WTC11 (cell line): ENCODE measurements around the gene PHLDA2. TPM values are rescaled to one million over a fixed set of nuclear protein-coding genes. Genes with fewer than 3 reads are reported as not detected.

Experiments
- ATAC-seq: fragments of 200-7000 bp; cut with Tn5 transposase; 2 replicates; pipeline ENCODE4 v1.10.0; 2021; ENCODE audit warnings: mild to moderate bottlenecking, moderate library complexity
- CTCF ChIA-PET: fragments of 300-600 bp; sonication (Branson Sonifier 250); formaldehyde crosslinking; loops from one replicate; lab custom pipeline; 2021; ENCODE audit warnings: antibody characterized with exemption; lab: Charles Lee
- POLR2A ChIA-PET: fragments of 350-600 bp; sonication (Branson Sonifier 250); formaldehyde crosslinking; loops from one replicate; lab custom pipeline; 2021; ENCODE audit warnings: antibody characterized with exemption; lab: Charles Lee
- DNase-seq: peaks from one replicate; pipeline ENCODE4 v3.0.0; 2021; ENCODE audit warnings: low spot score
- H3K27ac Mint-ChIP-seq: 2 replicates; pipeline ENCODE4 v1.8.0; 2021; ENCODE audit warnings: mixed read lengths
- H3K27me3 Mint-ChIP-seq: 2 replicates; pipeline ENCODE4 v1.8.0; 2021; ENCODE audit warnings: low read depth, mild to moderate bottlenecking, moderate library complexity, mixed read lengths
- H3K36me3 Mint-ChIP-seq: 2 replicates; pipeline ENCODE4 v1.8.0; 2021; ENCODE audit warnings: mixed read lengths
- H3K4me1 Mint-ChIP-seq: 2 replicates; pipeline ENCODE4 v1.8.0; 2022; ENCODE audit warnings: mixed read lengths
- H3K4me3 Mint-ChIP-seq: 2 replicates; pipeline ENCODE4 v1.8.0; 2021; ENCODE audit warnings: mild to moderate bottlenecking, moderate library complexity, mixed read lengths
- H3K9me3 Mint-ChIP-seq: 2 replicates; pipeline ENCODE4 v1.8.0; 2021; ENCODE audit warnings: mixed read lengths
- CREM ChIP-seq: sonication (generic); formaldehyde crosslinking; IDR thresholded peaks from 2 replicates; pipeline ENCODE4 v1.8.1; 2022; ENCODE audit warnings: mild to moderate bottlenecking, missing genetic modification reagents, moderate library complexity
- FOXJ3 ChIP-seq: sonication (generic); formaldehyde crosslinking; IDR thresholded peaks from 2 replicates; pipeline ENCODE4 v1.9.0; 2021; ENCODE audit warnings: missing genetic modification reagents, mild to moderate bottlenecking, borderline replicate concordance
- GABPB1 ChIP-seq: sonication (generic); formaldehyde crosslinking; IDR thresholded peaks from 2 replicates; pipeline ENCODE4 v1.8.1; 2023; ENCODE audit warnings: mild to moderate bottlenecking, missing genetic modification reagents
- HMGA2 ChIP-seq: fragments of 250-450 bp; sonication (Bioruptor Pico); IDR thresholded peaks from 2 replicates; pipeline ENCODE4 v1.4.0; 2021; ENCODE audit warnings: mild to moderate bottlenecking, moderate library complexity
- NFE2L1 ChIP-seq: sonication (generic); formaldehyde crosslinking; IDR thresholded peaks from 2 replicates; pipeline ENCODE4 v1.8.1; 2023; ENCODE audit warnings: missing genetic modification reagents
- PRDM15 ChIP-seq: sonication (generic); formaldehyde crosslinking; IDR thresholded peaks from 2 replicates; pipeline ENCODE4 v1.8.0; 2022; ENCODE audit warnings: missing genetic modification reagents
- ZNF396 ChIP-seq: fragments of 250-450 bp; sonication (Bioruptor Pico); IDR thresholded peaks from 2 replicates; pipeline ENCODE4 v1.8.0; 2021; ENCODE audit warnings: mild to moderate bottlenecking, moderate library complexity, borderline replicate concordance
- total RNA-seq: library from RNA; stranded (reverse); gene quantifications from 3 replicates; pipeline ENCODE4 v1.2.3, GENCODE V29; 2021
- TF ChIP-seq, protein P1 (sequence below): sonication (generic); formaldehyde crosslinking; IDR thresholded peaks from 2 replicates; pipeline ENCODE4 v1.8.1; 2022; ENCODE audit warnings: missing genetic modification reagents, borderline replicate concordance
- TF ChIP-seq, protein P2 (sequence below): sonication (generic); formaldehyde crosslinking; IDR thresholded peaks from 2 replicates; pipeline ENCODE4 v1.8.0; 2022; ENCODE audit warnings: mild to moderate bottlenecking, missing genetic modification reagents

The PHLDA2 gene
- total RNA-seq, 1 experiment from 2014 or later = 9.6 TPM

DNA sequence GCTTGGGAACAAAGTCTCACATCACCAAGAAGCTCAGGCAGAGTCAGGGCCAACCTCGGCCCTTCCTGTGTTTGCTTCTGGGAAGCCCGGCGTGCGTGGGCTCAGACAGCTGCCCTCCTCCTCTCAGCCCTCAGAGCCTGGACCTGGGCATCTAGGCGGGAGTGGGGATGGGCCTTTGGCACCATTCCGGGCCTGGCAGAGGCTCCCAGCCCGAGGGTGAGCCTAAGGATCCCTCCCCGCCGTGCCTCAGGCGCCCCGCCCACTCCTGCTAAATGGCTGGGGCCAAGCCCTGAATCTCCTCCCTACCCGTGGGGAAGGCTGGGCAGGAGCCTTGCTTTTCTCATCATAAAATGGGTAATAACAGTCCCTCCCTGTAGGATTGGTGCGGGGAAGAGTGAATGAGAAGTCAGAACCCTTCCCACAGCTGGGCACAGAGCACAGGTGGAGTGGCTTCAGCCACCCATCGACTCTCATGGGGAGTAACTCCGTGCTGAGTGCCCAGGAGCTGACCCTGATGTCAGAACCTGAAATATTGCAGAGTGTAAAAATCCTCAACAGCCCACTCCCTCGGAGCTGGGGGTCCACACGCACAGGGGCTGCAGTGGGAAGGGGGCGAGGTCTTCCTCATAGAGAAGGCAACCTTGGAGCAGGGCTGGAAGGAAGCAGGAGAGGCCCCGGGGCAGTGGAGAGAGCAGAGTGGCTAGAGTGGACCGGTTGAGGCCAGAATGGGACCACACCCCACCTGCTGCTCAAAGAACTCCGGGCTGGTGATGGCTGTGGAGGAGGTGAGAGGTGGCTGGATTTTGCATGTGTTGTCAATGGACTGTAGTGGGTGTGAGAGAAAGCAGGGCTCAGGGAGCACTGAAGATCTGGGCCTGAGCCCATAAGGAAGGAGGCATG is 24.8 kb downstream of the PHLDA2 start (continued):
- TF ChIP-seq ZNF396 (CRISPR knock-in tag) (no peak), FOXJ3 (CRISPR knock-in tag) (no peak), HMGA2 (CRISPR knock-in tag) (no peak), CREM (no peak)
- TF ChIP-seq, protein P1, sequence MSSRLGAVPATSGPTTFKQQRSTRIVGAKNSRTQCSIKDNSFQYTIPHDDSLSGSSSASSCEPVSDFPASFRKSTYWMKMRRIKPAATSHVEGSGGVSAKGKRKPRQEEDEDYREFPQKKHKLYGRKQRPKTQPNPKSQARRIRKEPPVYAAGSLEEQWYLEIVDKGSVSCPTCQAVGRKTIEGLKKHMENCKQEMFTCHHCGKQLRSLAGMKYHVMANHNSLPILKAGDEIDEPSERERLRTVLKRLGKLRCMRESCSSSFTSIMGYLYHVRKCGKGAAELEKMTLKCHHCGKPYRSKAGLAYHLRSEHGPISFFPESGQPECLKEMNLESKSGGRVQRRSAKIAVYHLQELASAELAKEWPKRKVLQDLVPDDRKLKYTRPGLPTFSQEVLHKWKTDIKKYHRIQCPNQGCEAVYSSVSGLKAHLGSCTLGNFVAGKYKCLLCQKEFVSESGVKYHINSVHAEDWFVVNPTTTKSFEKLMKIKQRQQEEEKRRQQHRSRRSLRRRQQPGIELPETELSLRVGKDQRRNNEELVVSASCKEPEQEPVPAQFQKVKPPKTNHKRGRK (CRISPR knock-in tag) = no peak

DNA sequence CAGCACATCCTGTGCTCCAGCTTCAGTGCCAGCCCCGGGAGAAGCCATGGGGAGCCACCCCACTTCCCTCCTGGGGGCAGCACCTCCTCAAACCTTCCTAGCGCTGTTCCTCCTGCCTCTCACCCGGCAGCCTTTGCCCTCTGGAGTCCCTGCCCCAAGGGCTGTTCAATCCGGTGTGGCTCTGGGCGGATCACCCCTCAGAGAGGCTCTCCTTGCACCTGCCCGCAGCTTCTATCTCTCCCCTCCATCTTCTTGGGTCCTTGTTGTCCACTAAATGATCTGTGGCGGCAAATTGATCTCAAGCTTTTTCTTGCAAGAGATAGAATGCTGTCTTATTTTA is 25.6 kb downstream of the PHLDA2 start:
- Mint-ChIP-seq H3K36me3 (peaks cover 26% of the 10 kb centered on the region), H3K27me3 (peaks cover 61% of the 10 kb centered on the region), H3K9me3 (peaks cover 22% of the 10 kb centered on the region), H3K4me3 (peak overlapping the region; percentile 66), H3K4me1 (peaks cover 30% of the 10 kb centered on the region), H3K27ac (no peak overlapping the region)
- ATAC-seq (no peak), DNase-seq (no peak)
- ChIA-PET POLR2A (interaction anchor here (1.0 kb wide), 1 partner anchor 26 kb away, joined by 3 read pairs; no protein-coding TSS in a partner anchor), CTCF (interaction anchor here (2.7 to 4.6 kb wide), 3 partner anchors 11 to 371 kb away, joined by 11 to 46 read pairs (median 19); partner anchors contain the start of gene PHLDA2)
- TF ChIP-seq, protein P2, sequence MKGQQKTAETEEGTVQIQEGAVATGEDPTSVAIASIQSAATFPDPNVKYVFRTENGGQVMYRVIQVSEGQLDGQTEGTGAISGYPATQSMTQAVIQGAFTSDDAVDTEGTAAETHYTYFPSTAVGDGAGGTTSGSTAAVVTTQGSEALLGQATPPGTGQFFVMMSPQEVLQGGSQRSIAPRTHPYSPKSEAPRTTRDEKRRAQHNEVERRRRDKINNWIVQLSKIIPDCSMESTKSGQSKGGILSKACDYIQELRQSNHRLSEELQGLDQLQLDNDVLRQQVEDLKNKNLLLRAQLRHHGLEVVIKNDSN (CRISPR knock-in tag) = no peak
- TF ChIP-seq PRDM15 (CRISPR knock-in tag) = no peak

GRCh38 chr11:2902784-2903671 is 26.2 kb downstream of the PHLDA2 start:
- CTCF ChIA-PET = interaction anchor here (1.0 to 4.6 kb wide), 4 partner anchors 11 to 371 kb away, joined by 4 to 46 read pairs (median 15); partner anchors contain the start of gene PHLDA2
- peaks cover 61% of the 10 kb centered on the region for H3K27me3 Mint-ChIP-seq
- peaks cover 30% of the 10 kb centered on the region for H3K4me1 Mint-ChIP-seq
- H3K36me3 Mint-ChIP-seq = peaks cover 26% of the 10 kb centered on the region
- POLR2A ChIA-PET = interaction anchor here (1.0 to 1.4 kb wide), 2 partner anchors 10 to 27 kb away, joined by 3 to 10 read pairs; no protein-coding TSS in a partner anchor
- peaks cover 22% of the 10 kb centered on the region for H3K9me3 Mint-ChIP-seq
- H3K4me3 Mint-ChIP-seq = peak overlapping the region; percentile 66
- no peak overlapping the region for H3K27ac Mint-ChIP-seq
- ATAC-seq (peak; percentile 5), DNase-seq (no peak)
- TF ChIP-seq GABPB1 (CRISPR knock-in tag) (no peak), NFE2L1 (CRISPR knock-in tag) (0 out of 2 replicates have a peak, but pooled peaks have one; percentile 20)
